ENCODE data around the gene HCN2. TPM values are rescaled to one million over a fixed set of nuclear protein-coding genes. Genes with fewer than 3 reads are reported as not detected.

HCN2 gene
- total RNA-seq, 1 donor from 2014 or later: not detected

GRCh38 chr19:574658-575526 lies 14.8 kb upstream of the HCN2 start:
- no peak for TF ChIP-seq CTCF (IDR thresholded peaks at IDR 0.05)
- TF ChIP-seq EZH2 (IDR thresholded peaks at IDR 0.05): no peak
- TF ChIP-seq EZH2phosphoT487 (IDR thresholded peaks at IDR 0.05): no peak
- Histone ChIP-seq H3K9me3 (ENCODE audit: low read depth) (no peaks in the 10 kb centered on the region), H3K4me2 (peak overlapping the region; percentile 89), H3K9ac (no peak overlapping the region), H3K4me3 (peak overlapping the region; percentile 97), H3K36me3 (no peaks in the 10 kb centered on the region), H3K27ac (peak overlapping the region; percentile 84), H3F3A (ENCODE audit: low read depth) (peaks cover 38% of the 10 kb centered on the region), H3K4me1 (peaks cover 20% of the 10 kb centered on the region), H4K20me1 (ENCODE audit: low read depth) (peaks cover 74% of the 10 kb centered on the region), H2AFZ (replicated peaks) (no peak overlapping the region), H3K27me3 (peaks cover 8% of the 10 kb centered on the region), H3K79me2 (ENCODE audit: low read depth) (peaks cover 75% of the 10 kb centered on the region)
- peaks cover 32% of the 10 kb centered on the region for H3K4me1 Mint-ChIP-seq
- H3K4me3 Mint-ChIP-seq: peak overlapping the region; percentile 92
- H3K9me3 Mint-ChIP-seq: peaks cover 6% of the 10 kb centered on the region
- no peak overlapping the region for H3K27ac Mint-ChIP-seq
- peak; percentile 77 for DNase-seq (ENCODE audit: low spot score)
- H3K27me3 Mint-ChIP-seq (ENCODE audit: insufficient read depth, low read depth): peaks cover 12% of the 10 kb centered on the region
- H3K36me3 Mint-ChIP-seq: peaks cover 7% of the 10 kb centered on the region

DNA sequence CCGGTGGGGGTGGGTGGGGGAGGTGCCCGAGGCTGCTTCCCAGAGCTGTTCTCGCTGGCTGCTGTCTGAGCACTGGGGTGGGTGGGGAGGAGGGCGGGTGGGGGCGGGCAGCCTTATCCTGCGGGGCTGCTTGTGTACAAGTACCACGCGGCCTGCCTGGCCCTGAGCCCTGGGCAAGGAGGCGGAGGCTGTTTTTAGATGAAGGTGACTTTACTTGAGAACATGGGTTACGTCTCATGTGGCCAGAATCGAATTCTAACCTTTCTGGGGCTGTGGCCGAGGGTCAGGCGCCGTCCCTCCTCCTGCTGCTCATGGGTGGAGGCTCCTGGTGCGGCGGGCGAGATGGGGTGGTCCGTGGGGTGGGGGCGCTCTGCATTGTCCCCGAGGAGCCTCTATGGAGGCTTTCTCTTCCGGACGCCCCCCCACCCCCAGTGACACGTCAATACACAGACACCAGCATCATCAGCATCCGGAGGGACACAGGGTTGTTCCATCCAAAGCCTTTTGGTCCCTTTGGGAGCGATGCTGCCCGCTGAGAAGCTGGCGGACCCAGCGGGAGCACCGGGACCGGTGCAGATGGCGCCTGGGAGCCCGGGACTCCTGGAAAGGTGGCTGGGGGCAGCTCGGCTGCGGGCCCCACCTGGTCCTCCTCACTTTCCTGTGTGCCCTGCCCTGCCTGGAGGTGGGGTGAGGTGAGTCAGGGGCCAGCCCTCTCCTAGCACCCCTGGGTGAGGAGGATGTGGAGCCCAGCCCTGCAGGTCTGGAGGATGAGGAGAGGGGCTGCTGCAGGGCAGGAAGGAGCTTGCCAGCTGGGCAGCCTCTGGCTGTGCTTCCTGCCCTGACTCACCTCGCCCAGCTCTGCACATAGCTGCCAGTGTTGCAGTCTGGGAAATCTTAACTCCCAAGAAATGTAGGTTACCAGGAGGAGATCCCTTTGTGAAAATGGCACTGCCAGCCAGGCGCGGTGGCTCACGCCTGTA lies 13.9 kb upstream of the HCN2 start:
- peak overlapping the region; percentile 38 for H3K4me3 Mint-ChIP-seq
- H3K4me2 ChIP-seq: peak overlapping the region; percentile 89

More for the DNA sequence above, 13.9 kb upstream of the HCN2 start:
- DNase-seq (ENCODE audit: low spot score): no peak
- H3K9me3 ChIP-seq (ENCODE audit: low read depth): no peaks in the 10 kb centered on the region
- H3F3A ChIP-seq (ENCODE audit: low read depth): peaks cover 37% of the 10 kb centered on the region
- no peak overlapping the region for H3K9ac ChIP-seq
- H2AFZ ChIP-seq (replicated peaks): no peak overlapping the region
- peaks cover 83% of the 10 kb centered on the region for H3K79me2 ChIP-seq (ENCODE audit: low read depth)
- H3K4me3 ChIP-seq: peak overlapping the region; percentile 97
- peaks cover 7% of the 10 kb centered on the region for H3K27me3 ChIP-seq
- H3K27ac ChIP-seq: no peak overlapping the region
- H3K36me3 ChIP-seq: no peaks in the 10 kb centered on the region
- H3K4me1 ChIP-seq: peaks cover 20% of the 10 kb centered on the region
- H3K27me3 Mint-ChIP-seq (ENCODE audit: insufficient read depth, low read depth): peaks cover 11% of the 10 kb centered on the region
- no peak overlapping the region for H3K27ac Mint-ChIP-seq
- TF ChIP-seq EZH2phosphoT487 (IDR thresholded peaks at IDR 0.05) (no peak), EZH2 (IDR thresholded peaks at IDR 0.05) (no peak), CTCF (IDR thresholded peaks at IDR 0.05) (no peak)
- H3K4me1 Mint-ChIP-seq: peaks cover 31% of the 10 kb centered on the region
- peaks cover 4% of the 10 kb centered on the region for H3K9me3 Mint-ChIP-seq
- H3K36me3 Mint-ChIP-seq: peaks cover 6% of the 10 kb centered on the region
- peaks cover 84% of the 10 kb centered on the region for H4K20me1 ChIP-seq (ENCODE audit: low read depth)

Measured in neural progenitor cell (in vitro differentiated cells).